Adipocyte (in vitro differentiated cells): ENCODE data around the gene GAK.

ENCODE experiments used
- DNase-seq: peaks from one replicate; pipeline ENCODE4 v3.0.0-alpha.2; 2015; ENCODE audit warnings: low read depth
- H3K27me3 ChIP-seq: replicated peaks from 2 replicates; pipeline ENCODE4 v1.7.0; 2013; ENCODE audit warnings: mild to moderate bottlenecking, low read length, moderate library complexity; ENCODE audit not compliant: control insufficient read depth, insufficient read depth
- H3K36me3 ChIP-seq: 2 replicates; pipeline ENCODE4 v1.7.0; 2013; ENCODE audit warnings: low read length, mild to moderate bottlenecking, moderate library complexity; ENCODE audit not compliant: control insufficient read depth, insufficient read depth, severe bottlenecking
- H3K4me1 ChIP-seq: 2 replicates; pipeline ENCODE4 v1.7.0; 2013; ENCODE audit warnings: mild to moderate bottlenecking, low read length, moderate library complexity; ENCODE audit not compliant: control insufficient read depth, insufficient read depth
- H3K4me3 ChIP-seq: 2 replicates; pipeline ENCODE4 v1.7.0; 2013; ENCODE audit warnings: mild to moderate bottlenecking, low read length, moderate library complexity
- H3K9ac ChIP-seq: 2 replicates; pipeline ENCODE4 v1.7.0; 2013; ENCODE audit warnings: mild to moderate bottlenecking, low read length, moderate library complexity
- H3K9me3 ChIP-seq: 2 replicates; pipeline ENCODE4 v1.7.0; 2013; ENCODE audit warnings: mild to moderate bottlenecking, low read length, moderate library complexity; ENCODE audit not compliant: control insufficient read depth

GAK gene

GRCh38 chr4:887034-887763 lies 44.9 kb downstream of the GAK start:
- no peak overlapping the region for H3K9ac ChIP-seq
- no peaks in the 10 kb centered on the region for H3K9me3 ChIP-seq
- H3K4me1 ChIP-seq = no peaks in the 10 kb centered on the region
- no peak overlapping the region for H3K4me3 ChIP-seq
- H3K27me3 ChIP-seq = no peaks in the 10 kb centered on the region
- peaks cover 63% of the 10 kb centered on the region for H3K36me3 ChIP-seq
- no peak for DNase-seq

- no peak overlapping the region for H3K9ac ChIP-seq
- H3K4me1 ChIP-seq = no peaks in the 10 kb centered on the region
- H3K27me3 ChIP-seq = no peaks in the 10 kb centered on the region
- H3K9me3 ChIP-seq = no peaks in the 10 kb centered on the region
- no peak for DNase-seq
- H3K36me3 ChIP-seq = peaks cover 68% of the 10 kb centered on the region
- H3K4me3 ChIP-seq = no peak overlapping the region
Measured at GRCh38 chr4:886244-886643, 45.9 kb downstream of the GAK start.

- no peak overlapping the region for H3K4me3 ChIP-seq
- H3K9me3 ChIP-seq = no peaks in the 10 kb centered on the region
- H3K9ac ChIP-seq = no peak overlapping the region
- H3K36me3 ChIP-seq = peaks cover 75% of the 10 kb centered on the region
- no peaks in the 10 kb centered on the region for H3K4me1 ChIP-seq
- H3K27me3 ChIP-seq = no peaks in the 10 kb centered on the region
- DNase-seq = no peak
Measured at GRCh38 chr4:885353-885752, 46.8 kb downstream of the GAK start.

- H3K36me3 ChIP-seq = peaks cover 74% of the 10 kb centered on the region
- no peaks in the 10 kb centered on the region for H3K27me3 ChIP-seq
- DNase-seq = no peak
- no peaks in the 10 kb centered on the region for H3K4me1 ChIP-seq
- no peak overlapping the region for H3K4me3 ChIP-seq
- no peaks in the 10 kb centered on the region for H3K9me3 ChIP-seq
- no peak overlapping the region for H3K9ac ChIP-seq
Measured at GRCh38 chr4:884896-885295, 47.2 kb downstream of the GAK start.

GRCh38 chr4:884259-884658 lies 47.9 kb downstream of the GAK start:
- H3K27me3 ChIP-seq = no peaks in the 10 kb centered on the region
- H3K4me3 ChIP-seq = no peak overlapping the region
- no peaks in the 10 kb centered on the region for H3K9me3 ChIP-seq
- DNase-seq = no peak
- no peak overlapping the region for H3K9ac ChIP-seq
- no peaks in the 10 kb centered on the region for H3K4me1 ChIP-seq
- H3K36me3 ChIP-seq = peaks cover 77% of the 10 kb centered on the region

GRCh38 chr4:883377-884095 lies 48.6 kb downstream of the GAK start:
- no peak for DNase-seq
- peaks cover 77% of the 10 kb centered on the region for H3K36me3 ChIP-seq
- H3K9me3 ChIP-seq = no peaks in the 10 kb centered on the region

GRCh38 chr4:882646-883045 lies 49.5 kb downstream of the GAK start:
- no peaks in the 10 kb centered on the region for H3K4me1 ChIP-seq
- no peaks in the 10 kb centered on the region for H3K9me3 ChIP-seq
- no peak for DNase-seq
- peaks cover 75% of the 10 kb centered on the region for H3K36me3 ChIP-seq
- no peaks in the 10 kb centered on the region for H3K27me3 ChIP-seq
- H3K4me3 ChIP-seq = no peak overlapping the region
- no peak overlapping the region for H3K9ac ChIP-seq

More at GRCh38 chr4:883377-884095, 48.6 kb downstream of the GAK start:
- no peak overlapping the region for H3K9ac ChIP-seq
- no peak overlapping the region for H3K4me3 ChIP-seq
- H3K27me3 ChIP-seq = no peaks in the 10 kb centered on the region
- no peaks in the 10 kb centered on the region for H3K4me1 ChIP-seq

- peaks cover 81% of the 10 kb centered on the region for H3K36me3 ChIP-seq
Measured at GRCh38 chr4:881709-882108, 50.4 kb downstream of the GAK start.

GRCh38 chr4:880684-881405 lies 51.3 kb downstream of the GAK start:
- no peak overlapping the region for H3K9ac ChIP-seq
- peaks cover 87% of the 10 kb centered on the region for H3K36me3 ChIP-seq
- no peaks in the 10 kb centered on the region for H3K4me1 ChIP-seq
- no peak for DNase-seq
- no peaks in the 10 kb centered on the region for H3K27me3 ChIP-seq
- H3K4me3 ChIP-seq = no peak overlapping the region
- H3K9me3 ChIP-seq = no peaks in the 10 kb centered on the region

More at GRCh38 chr4:881709-882108, 50.4 kb downstream of the GAK start:
- no peak for DNase-seq
- H3K9ac ChIP-seq = no peak overlapping the region
- H3K4me1 ChIP-seq = no peaks in the 10 kb centered on the region
- no peaks in the 10 kb centered on the region for H3K27me3 ChIP-seq
- H3K9me3 ChIP-seq = no peaks in the 10 kb centered on the region
- no peak overlapping the region for H3K4me3 ChIP-seq

GRCh38 chr4:879729-880077 lies 52.4 kb downstream of the GAK start:
- Histone ChIP-seq H3K36me3 (peaks cover 92% of the 10 kb centered on the region), H3K4me1 (no peaks in the 10 kb centered on the region), H3K9me3 (no peaks in the 10 kb centered on the region), H3K27me3 (no peaks in the 10 kb centered on the region), H3K4me3 (no peak overlapping the region), H3K9ac (no peak overlapping the region)
- no peak for DNase-seq
